Activated T-cell treated with anti-CD3 and anti-CD28 coated beads, Interleukin-2, amount 50 U/mL, for 24 hours (primary cell): Measurements from ENCODE around the gene DYNC2I2.

Experiments used
- DNase-seq: peaks from one replicate; pipeline ENCODE4 v3.0.0-alpha.2; 2020
- H3K27ac Mint-ChIP-seq: 2 replicates; pipeline ENCODE4 v1.8.0; 2020; ENCODE audit warnings: mild to moderate bottlenecking, mixed read lengths
- H3K27me3 Mint-ChIP-seq: 2 replicates; pipeline ENCODE4 v1.8.0; 2020; ENCODE audit warnings: mixed read lengths
- H3K36me3 Mint-ChIP-seq: 2 replicates; pipeline ENCODE4 v1.8.0; 2020; ENCODE audit warnings: low read depth, mixed read lengths
- H3K4me1 Mint-ChIP-seq: 2 replicates; pipeline ENCODE4 v1.8.0; 2020; ENCODE audit warnings: low read depth, mixed read lengths
- H3K4me3 Mint-ChIP-seq: 2 replicates; pipeline ENCODE4 v1.8.0; 2020; ENCODE audit warnings: mild to moderate bottlenecking, moderate library complexity, mixed read lengths
- H3K9me3 Mint-ChIP-seq: 2 replicates; pipeline ENCODE4 v1.8.0; 2020; ENCODE audit warnings: mixed read lengths

The DYNC2I2 gene

GRCh38 chr9:128624566-128624965, 32.1 kb downstream of the DYNC2I2 start:
- Mint-ChIP-seq H3K27me3 (no peaks in the 10 kb centered on the region), H3K36me3 (peaks cover 91% of the 10 kb centered on the region), H3K27ac (peak overlapping the region; percentile 62), H3K9me3 (no peaks in the 10 kb centered on the region), H3K4me1 (no peaks in the 10 kb centered on the region), H3K4me3 (no peak overlapping the region)
- DNase-seq = no peak

GRCh38 chr9:128621730-128622455, 34.8 kb downstream of the DYNC2I2 start:
- Mint-ChIP-seq H3K4me1 (no peaks in the 10 kb centered on the region), H3K36me3 (peaks cover 90% of the 10 kb centered on the region), H3K9me3 (no peaks in the 10 kb centered on the region), H3K27me3 (no peaks in the 10 kb centered on the region), H3K27ac (peak overlapping the region; percentile 73), H3K4me3 (no peak overlapping the region)
- DNase-seq = no peak

GRCh38 chr9:128619779-128620178, 36.9 kb downstream of the DYNC2I2 start:
- Mint-ChIP-seq H3K36me3 (peaks cover 87% of the 10 kb centered on the region), H3K27ac (no peak overlapping the region), H3K27me3 (no peaks in the 10 kb centered on the region)

GRCh38 chr9:128619127-128619526, 37.5 kb downstream of the DYNC2I2 start:
- no peaks in the 10 kb centered on the region for H3K27me3 Mint-ChIP-seq
- no peaks in the 10 kb centered on the region for H3K9me3 Mint-ChIP-seq
- H3K27ac Mint-ChIP-seq = peak overlapping the region; percentile 52
- H3K36me3 Mint-ChIP-seq = peaks cover 87% of the 10 kb centered on the region
- no peaks in the 10 kb centered on the region for H3K4me1 Mint-ChIP-seq
- H3K4me3 Mint-ChIP-seq = no peak overlapping the region
- no peak for DNase-seq

More at GRCh38 chr9:128619779-128620178, 36.9 kb downstream of the DYNC2I2 start:
- Mint-ChIP-seq H3K9me3 (no peaks in the 10 kb centered on the region), H3K4me1 (no peaks in the 10 kb centered on the region), H3K4me3 (no peak overlapping the region)
- DNase-seq = no peak

GRCh38 chr9:128617943-128618342, 38.7 kb downstream of the DYNC2I2 start:
- Mint-ChIP-seq H3K36me3 (peaks cover 92% of the 10 kb centered on the region), H3K27ac (no peak overlapping the region), H3K9me3 (no peaks in the 10 kb centered on the region), H3K27me3 (no peaks in the 10 kb centered on the region), H3K4me3 (no peak overlapping the region), H3K4me1 (no peaks in the 10 kb centered on the region)
- no peak for DNase-seq

- Mint-ChIP-seq H3K27me3 (no peaks in the 10 kb centered on the region), H3K4me1 (no peaks in the 10 kb centered on the region), H3K9me3 (no peaks in the 10 kb centered on the region), H3K27ac (no peak overlapping the region), H3K4me3 (no peak overlapping the region), H3K36me3 (peaks cover 95% of the 10 kb centered on the region)
- no peak for DNase-seq
Observed at GRCh38 chr9:128615571-128615970, 41.1 kb downstream of the DYNC2I2 start.

GRCh38 chr9:128614728-128615127, 41.9 kb downstream of the DYNC2I2 start:
- no peak overlapping the region for H3K27ac Mint-ChIP-seq
- H3K9me3 Mint-ChIP-seq = no peaks in the 10 kb centered on the region
- no peaks in the 10 kb centered on the region for H3K27me3 Mint-ChIP-seq
- no peak overlapping the region for H3K4me3 Mint-ChIP-seq
- H3K4me1 Mint-ChIP-seq = no peaks in the 10 kb centered on the region
- no peak for DNase-seq
- peaks cover 95% of the 10 kb centered on the region for H3K36me3 Mint-ChIP-seq

GRCh38 chr9:128611600-128612394, 44.9 kb downstream of the DYNC2I2 start:
- DNase-seq = no peak
- Mint-ChIP-seq H3K27ac (peak overlapping the region; percentile 34), H3K4me3 (no peak overlapping the region)

GRCh38 chr9:128610897-128611296, 45.8 kb downstream of the DYNC2I2 start:
- Mint-ChIP-seq H3K4me1 (no peaks in the 10 kb centered on the region), H3K4me3 (no peak overlapping the region), H3K9me3 (no peaks in the 10 kb centered on the region), H3K27ac (no peak overlapping the region), H3K27me3 (no peaks in the 10 kb centered on the region), H3K36me3 (peaks cover 94% of the 10 kb centered on the region)
- no peak for DNase-seq

More at GRCh38 chr9:128611600-128612394, 44.9 kb downstream of the DYNC2I2 start:
- Mint-ChIP-seq H3K4me1 (no peaks in the 10 kb centered on the region), H3K36me3 (peaks cover 96% of the 10 kb centered on the region), H3K27me3 (no peaks in the 10 kb centered on the region), H3K9me3 (no peaks in the 10 kb centered on the region)

GRCh38 chr9:128607642-128608350, 48.9 kb downstream of the DYNC2I2 start:
- DNase-seq = no peak
- no peak overlapping the region for H3K4me3 Mint-ChIP-seq
- no peak overlapping the region for H3K27ac Mint-ChIP-seq
- no peaks in the 10 kb centered on the region for H3K4me1 Mint-ChIP-seq
- H3K9me3 Mint-ChIP-seq = no peaks in the 10 kb centered on the region
- no peaks in the 10 kb centered on the region for H3K27me3 Mint-ChIP-seq
- peaks cover 89% of the 10 kb centered on the region for H3K36me3 Mint-ChIP-seq

- peaks cover 9% of the 10 kb centered on the region for H3K4me1 Mint-ChIP-seq
- peaks cover 81% of the 10 kb centered on the region for H3K36me3 Mint-ChIP-seq
- H3K27ac Mint-ChIP-seq = peak overlapping the region; percentile 19
- H3K9me3 Mint-ChIP-seq = no peaks in the 10 kb centered on the region
- no peak overlapping the region for H3K4me3 Mint-ChIP-seq
- DNase-seq = no peak
- H3K27me3 Mint-ChIP-seq = no peaks in the 10 kb centered on the region
Observed at GRCh38 chr9:128603697-128604096, 53.0 kb downstream of the DYNC2I2 start.

- peaks cover 9% of the 10 kb centered on the region for H3K4me1 Mint-ChIP-seq
- H3K9me3 Mint-ChIP-seq = no peaks in the 10 kb centered on the region
- H3K4me3 Mint-ChIP-seq = no peak overlapping the region
- H3K36me3 Mint-ChIP-seq = peaks cover 88% of the 10 kb centered on the region
- no peaks in the 10 kb centered on the region for H3K27me3 Mint-ChIP-seq
- peak overlapping the region; percentile 78 for H3K27ac Mint-ChIP-seq
- DNase-seq = no peak
Observed at GRCh38 chr9:128600099-128600498, 56.5 kb downstream of the DYNC2I2 start.

- Mint-ChIP-seq H3K27me3 (no peaks in the 10 kb centered on the region), H3K4me3 (no peak overlapping the region), H3K9me3 (no peaks in the 10 kb centered on the region), H3K36me3 (peaks cover 96% of the 10 kb centered on the region), H3K27ac (no peak overlapping the region), H3K4me1 (peaks cover 9% of the 10 kb centered on the region)
- DNase-seq = no peak
Observed at GRCh38 chr9:128595471-128595870, 61.2 kb downstream of the DYNC2I2 start.

- no peak for DNase-seq
- peaks cover 1% of the 10 kb centered on the region for H3K4me1 Mint-ChIP-seq
- no peaks in the 10 kb centered on the region for H3K27me3 Mint-ChIP-seq
- H3K4me3 Mint-ChIP-seq = no peak overlapping the region
- peaks cover 92% of the 10 kb centered on the region for H3K36me3 Mint-ChIP-seq
- peak overlapping the region; percentile 3 for H3K27ac Mint-ChIP-seq
- H3K9me3 Mint-ChIP-seq = no peaks in the 10 kb centered on the region
Observed at GRCh38 chr9:128593856-128594255, 62.8 kb downstream of the DYNC2I2 start.
